ENCODE measurements around the gene TF.

- TF ChIP-seq EZH2 (IDR thresholded peaks at IDR 0.05) (no peak), POLR2AphosphoS5 (IDR thresholded peaks at IDR 0.05; ENCODE audit: borderline replicate concordance, low read depth, low read length) (no peak)
Measured at GRCh38 chr3:133842158-133842557, 96.0 kb downstream of the TF start.
